SK-N-SH treated with all-trans-retinoic acid at 6 μM for 48 hours (cell line): ENCODE measurements around the gene POLR3G.

ENCODE experiments used
- ATAC-seq: fragments of 200-7000 bp; cut with Tn5 transposase; 3 replicates; pipeline ENCODE4 v1.9.1; 2020; ENCODE audit warnings: mild to moderate bottlenecking, moderate library complexity
- ARNTL ChIP-seq: fragments of 450-650 bp; formaldehyde crosslinking; IDR thresholded peaks from 2 replicates; pipeline ENCODE4 v1.5.0; 2020; ENCODE audit warnings: low read depth, mild to moderate bottlenecking, moderate library complexity, borderline replicate concordance
- BACH2 ChIP-seq: fragments of 250-450 bp; sonication (Bioruptor Pico); IDR thresholded peaks from 2 replicates; pipeline ENCODE4 v1.9.0; 2021; ENCODE audit warnings: mild to moderate bottlenecking, borderline replicate concordance
- CSDC2 ChIP-seq: fragments of 250-450 bp; sonication (Bioruptor Pico); IDR thresholded peaks from 2 replicates; pipeline ENCODE4 v1.5.0; 2020; ENCODE audit warnings: mild to moderate bottlenecking, moderate library complexity
- ESRRG ChIP-seq: fragments of 250-450 bp; sonication (Bioruptor Pico); IDR thresholded peaks from 2 replicates; pipeline ENCODE4 v1.6.1; 2021; ENCODE audit warnings: mild to moderate bottlenecking
- GLIS3 ChIP-seq: fragments of 250-450 bp; sonication (Bioruptor Pico); IDR thresholded peaks from 2 replicates; pipeline ENCODE4 v1.5.0; 2020; ENCODE audit warnings: mild to moderate bottlenecking, moderate library complexity
- ISL1 ChIP-seq: fragments of 250-450 bp; sonication (Bioruptor Pico); IDR thresholded peaks from 2 replicates; pipeline ENCODE4 v2.1.2; 2022; ENCODE audit warnings: mild to moderate bottlenecking, moderate library complexity
- OSR1 ChIP-seq: fragments of 250-450 bp; sonication (Bioruptor Pico); IDR thresholded peaks from 2 replicates; pipeline ENCODE4 v1.8.0; 2022; ENCODE audit warnings: moderate library complexity, mild to moderate bottlenecking, inconsistent platforms
- PPARA ChIP-seq: fragments of 250-450 bp; sonication (Bioruptor Pico); IDR thresholded peaks from 2 replicates; pipeline ENCODE4 v1.5.0; 2020; ENCODE audit warnings: mild to moderate bottlenecking, borderline replicate concordance
- RARB ChIP-seq: fragments of 250-450 bp; sonication (Bioruptor Pico); IDR thresholded peaks from 2 replicates; pipeline ENCODE4 v1.8.0; 2021; ENCODE audit warnings: mild to moderate bottlenecking, moderate library complexity
- SNAI2 ChIP-seq: fragments of 250-450 bp; sonication (Bioruptor Pico); IDR thresholded peaks from 2 replicates; pipeline ENCODE4 v1.5.0; 2020; ENCODE audit warnings: mild to moderate bottlenecking, moderate library complexity
- TCF4 ChIP-seq: fragments of 250-450 bp; sonication (Bioruptor Pico); IDR thresholded peaks from 2 replicates; pipeline ENCODE4 v1.8.0; 2021; ENCODE audit warnings: mild to moderate bottlenecking, moderate library complexity, borderline replicate concordance
- TOX ChIP-seq: fragments of 250-450 bp; sonication (Bioruptor Pico); IDR thresholded peaks from 2 replicates; pipeline ENCODE4 v1.8.0; 2021; ENCODE audit warnings: mild to moderate bottlenecking, moderate library complexity, borderline replicate concordance
- ZC3H10 ChIP-seq: fragments of 250-450 bp; sonication (Bioruptor Pico); IDR thresholded peaks from 2 replicates; pipeline ENCODE4 v1.5.1; 2021; ENCODE audit warnings: mild to moderate bottlenecking, moderate library complexity
- ZFP3 ChIP-seq: fragments of 250-450 bp; sonication (Bioruptor Pico); IDR thresholded peaks from 2 replicates; pipeline ENCODE4 v1.5.0; 2020; ENCODE audit warnings: mild to moderate bottlenecking, moderate library complexity
- ZFP30 ChIP-seq: fragments of 450-650 bp; formaldehyde crosslinking; IDR thresholded peaks from 2 replicates; pipeline ENCODE4 v1.5.0; 2022; ENCODE audit warnings: mild to moderate bottlenecking, moderate library complexity
- ZNF565 ChIP-seq: fragments of 450-650 bp; formaldehyde crosslinking; conservative IDR thresholded peaks from 2 replicates; pipeline ENCODE4 v1.5.0; 2020; ENCODE audit warnings: low read depth, mild to moderate bottlenecking, moderate library complexity
- ZNF70 ChIP-seq: fragments of 450-650 bp; formaldehyde crosslinking; IDR thresholded peaks from 2 replicates; pipeline ENCODE4 v1.5.0; 2020; ENCODE audit warnings: mild to moderate bottlenecking, moderate library complexity
- ZNF8 ChIP-seq: fragments of 450-650 bp; formaldehyde crosslinking; IDR thresholded peaks from 2 replicates; pipeline ENCODE4 v1.5.0; 2020; ENCODE audit warnings: mild to moderate bottlenecking, moderate library complexity
- TF ChIP-seq, protein P1 (sequence below): fragments of 250-450 bp; sonication (Bioruptor Pico); IDR thresholded peaks from 2 replicates; pipeline ENCODE4 v1.5.1; 2020; ENCODE audit warnings: low read depth, mild to moderate bottlenecking, moderate library complexity
- TF ChIP-seq, protein P2 (sequence below): fragments of 250-450 bp; sonication (Bioruptor Pico); IDR thresholded peaks from 2 replicates; pipeline ENCODE4 v1.5.1; 2021; ENCODE audit warnings: mild to moderate bottlenecking, moderate library complexity
- TF ChIP-seq, protein P3 (sequence below): fragments of 250-450 bp; sonication (Bioruptor Pico); IDR thresholded peaks from 2 replicates; pipeline ENCODE4 v1.8.0; 2021; ENCODE audit warnings: low read depth, mild to moderate bottlenecking, moderate library complexity, borderline replicate concordance

POLR3G gene

DNA sequence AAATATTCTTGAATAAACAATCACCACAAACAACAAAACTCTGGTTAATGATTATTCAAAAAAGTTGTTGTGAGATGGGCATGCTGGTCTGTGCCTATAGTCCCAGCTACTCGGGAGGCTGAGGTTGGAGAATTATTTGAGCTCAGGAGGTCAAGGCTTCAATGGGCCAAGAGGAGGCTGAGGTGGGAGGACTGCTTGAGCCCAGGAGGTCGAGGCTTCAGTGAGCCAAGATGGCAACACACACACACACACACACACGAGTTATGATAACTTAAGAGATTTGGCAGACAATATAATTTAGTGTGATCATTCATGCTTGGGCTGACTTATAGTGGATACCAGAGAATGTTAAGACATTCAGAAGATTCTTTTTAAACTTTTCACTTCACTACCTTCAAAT is 39.9 kb downstream of the POLR3G start:
- TF ChIP-seq, protein P1, sequence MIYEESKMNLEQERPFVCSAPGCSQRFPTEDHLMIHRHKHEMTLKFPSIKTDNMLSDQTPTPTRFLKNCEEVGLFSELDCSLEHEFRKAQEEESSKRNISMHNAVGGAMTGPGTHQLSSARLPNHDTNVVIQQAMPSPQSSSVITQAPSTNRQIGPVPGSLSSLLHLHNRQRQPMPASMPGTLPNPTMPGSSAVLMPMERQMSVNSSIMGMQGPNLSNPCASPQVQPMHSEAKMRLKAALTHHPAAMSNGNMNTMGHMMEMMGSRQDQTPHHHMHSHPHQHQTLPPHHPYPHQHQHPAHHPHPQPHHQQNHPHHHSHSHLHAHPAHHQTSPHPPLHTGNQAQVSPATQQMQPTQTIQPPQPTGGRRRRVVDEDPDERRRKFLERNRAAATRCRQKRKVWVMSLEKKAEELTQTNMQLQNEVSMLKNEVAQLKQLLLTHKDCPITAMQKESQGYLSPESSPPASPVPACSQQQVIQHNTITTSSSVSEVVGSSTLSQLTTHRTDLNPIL (CRISPR knock-in tag), result no peak
- TF ChIP-seq CSDC2 (no peak), SNAI2 (CRISPR knock-in tag) (no peak), GLIS3 (CRISPR knock-in tag) (no peak)
- ATAC-seq, result no peak

DNA sequence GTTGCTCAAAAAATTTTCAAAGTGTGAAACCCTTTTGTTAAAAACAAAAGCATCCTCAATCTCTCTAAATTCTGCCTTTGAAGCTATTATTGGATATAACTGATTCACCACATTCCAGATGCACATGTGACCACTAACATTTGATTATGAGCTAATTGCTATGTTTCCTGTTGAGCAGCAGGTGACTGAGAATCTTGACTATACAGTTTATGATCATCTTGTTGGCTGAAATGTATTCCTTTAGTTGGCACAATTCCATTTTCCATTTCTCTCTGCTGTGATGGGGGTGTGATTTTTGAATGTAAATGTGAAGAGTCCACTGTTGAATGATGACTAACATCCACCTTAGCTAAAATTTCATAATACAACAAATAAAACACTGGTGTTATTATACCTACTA is 44.0 kb downstream of the POLR3G start:
- TF ChIP-seq, protein P2, sequence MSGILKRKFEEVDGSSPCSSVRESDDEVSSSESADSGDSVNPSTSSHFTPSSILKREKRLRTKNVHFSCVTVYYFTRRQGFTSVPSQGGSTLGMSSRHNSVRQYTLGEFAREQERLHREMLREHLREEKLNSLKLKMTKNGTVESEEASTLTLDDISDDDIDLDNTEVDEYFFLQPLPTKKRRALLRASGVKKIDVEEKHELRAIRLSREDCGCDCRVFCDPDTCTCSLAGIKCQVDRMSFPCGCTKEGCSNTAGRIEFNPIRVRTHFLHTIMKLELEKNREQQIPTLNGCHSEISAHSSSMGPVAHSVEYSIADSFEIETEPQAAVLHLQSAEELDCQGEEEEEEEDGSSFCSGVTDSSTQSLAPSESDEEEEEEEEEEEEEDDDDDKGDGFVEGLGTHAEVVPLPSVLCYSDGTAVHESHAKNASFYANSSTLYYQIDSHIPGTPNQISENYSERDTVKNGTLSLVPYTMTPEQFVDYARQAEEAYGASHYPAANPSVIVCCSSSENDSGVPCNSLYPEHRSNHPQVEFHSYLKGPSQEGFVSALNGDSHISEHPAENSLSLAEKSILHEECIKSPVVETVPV (CRISPR knock-in tag), result no peak
- TF ChIP-seq ESRRG (CRISPR knock-in tag) (no peak), TOX (CRISPR knock-in tag) (no peak)
- ATAC-seq, result no peak; the same call in 1 of the 3 replicates

DNA sequence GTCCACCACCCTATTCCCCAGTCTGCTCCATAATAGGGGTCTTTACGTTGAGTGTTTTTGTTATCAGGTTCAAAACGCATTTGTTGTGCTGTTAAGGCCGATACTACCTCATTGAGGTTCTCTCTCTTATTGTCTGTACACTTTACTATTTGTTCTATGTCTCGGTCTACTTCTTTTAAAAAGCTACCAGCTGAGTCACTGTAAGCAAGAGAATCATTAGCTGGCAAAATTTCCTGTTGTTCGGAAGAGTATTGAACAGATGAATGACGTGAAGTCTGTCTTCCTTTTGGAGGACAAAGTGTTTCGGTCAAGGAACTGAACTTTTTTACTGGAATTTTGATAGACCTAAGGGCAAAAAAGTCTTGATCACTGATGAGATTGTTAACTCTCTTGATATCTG is 44.4 kb downstream of the POLR3G start:
- ATAC-seq, result no peak
- TF ChIP-seq ESRRG (CRISPR knock-in tag) (no peak), PPARA (CRISPR knock-in tag) (no peak), ISL1 (CRISPR knock-in tag) (no peak), ZNF565 (CRISPR knock-in tag) (no peak), ZFP3 (CRISPR knock-in tag) (no peak), ZNF8 (no peak), CSDC2 (no peak), SNAI2 (CRISPR knock-in tag) (no peak), OSR1 (no peak), ZFP30 (CRISPR knock-in tag) (no peak), ZNF70 (no peak), TCF4 (CRISPR knock-in tag) (no peak), RARB (CRISPR knock-in tag) (no peak)
- TF ChIP-seq, protein P3, sequence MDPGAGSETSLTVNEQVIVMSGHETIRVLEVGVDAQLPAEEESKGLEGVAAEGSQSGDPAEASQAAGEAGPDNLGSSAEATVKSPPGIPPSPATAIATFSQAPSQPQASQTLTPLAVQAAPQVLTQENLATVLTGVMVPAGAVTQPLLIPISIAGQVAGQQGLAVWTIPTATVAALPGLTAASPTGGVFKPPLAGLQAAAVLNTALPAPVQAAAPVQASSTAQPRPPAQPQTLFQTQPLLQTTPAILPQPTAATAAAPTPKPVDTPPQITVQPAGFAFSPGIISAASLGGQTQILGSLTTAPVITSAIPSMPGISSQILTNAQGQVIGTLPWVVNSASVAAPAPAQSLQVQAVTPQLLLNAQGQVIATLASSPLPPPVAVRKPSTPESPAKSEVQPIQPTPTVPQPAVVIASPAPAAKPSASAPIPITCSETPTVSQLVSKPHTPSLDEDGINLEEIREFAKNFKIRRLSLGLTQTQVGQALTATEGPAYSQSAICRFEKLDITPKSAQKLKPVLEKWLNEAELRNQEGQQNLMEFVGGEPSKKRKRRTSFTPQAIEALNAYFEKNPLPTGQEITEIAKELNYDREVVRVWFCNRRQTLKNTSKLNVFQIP, result no peak

DNA sequence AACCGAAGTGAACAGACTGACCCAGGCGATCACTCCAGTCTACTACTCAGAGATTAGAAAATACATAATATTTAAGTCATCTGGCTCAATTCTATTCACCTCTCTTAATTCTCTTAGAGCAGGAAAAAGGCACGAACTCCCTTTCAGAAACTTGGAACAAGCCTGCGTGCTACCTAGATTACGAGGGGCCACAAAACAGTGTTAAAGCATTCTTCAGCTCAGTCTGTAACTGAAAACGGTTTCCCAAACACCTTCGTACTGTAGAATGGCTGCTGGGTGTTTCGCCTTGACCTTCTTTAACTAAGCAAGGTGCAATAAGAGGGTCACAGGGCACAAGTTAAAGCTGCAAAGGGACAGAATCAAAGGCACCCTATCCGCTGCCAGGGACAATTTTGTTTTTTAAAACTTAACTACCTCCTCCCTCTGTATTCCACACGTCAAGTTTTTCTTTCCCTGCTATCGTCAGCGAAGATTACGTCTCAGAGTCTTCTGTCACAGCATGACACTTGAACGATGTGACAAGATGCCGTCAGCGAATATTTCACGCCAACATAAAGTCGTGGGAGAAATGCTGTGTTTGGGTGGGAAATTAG is 54.0 kb downstream of the POLR3G start:
- peak; percentile 23 for ATAC-seq
- no peak for TF ChIP-seq SNAI2 (CRISPR knock-in tag)
- TF ChIP-seq BACH2 (CRISPR knock-in tag), result no peak
- TF ChIP-seq TCF4 (CRISPR knock-in tag), result no peak
- TF ChIP-seq, protein P2 (CRISPR knock-in tag), result no peak
- no peak for TF ChIP-seq OSR1
- no peak for TF ChIP-seq ZC3H10 (CRISPR knock-in tag)
- TF ChIP-seq ZFP30 (CRISPR knock-in tag), result no peak
- no peak for TF ChIP-seq ZNF70
- no peak for TF ChIP-seq ISL1 (CRISPR knock-in tag)

DNA sequence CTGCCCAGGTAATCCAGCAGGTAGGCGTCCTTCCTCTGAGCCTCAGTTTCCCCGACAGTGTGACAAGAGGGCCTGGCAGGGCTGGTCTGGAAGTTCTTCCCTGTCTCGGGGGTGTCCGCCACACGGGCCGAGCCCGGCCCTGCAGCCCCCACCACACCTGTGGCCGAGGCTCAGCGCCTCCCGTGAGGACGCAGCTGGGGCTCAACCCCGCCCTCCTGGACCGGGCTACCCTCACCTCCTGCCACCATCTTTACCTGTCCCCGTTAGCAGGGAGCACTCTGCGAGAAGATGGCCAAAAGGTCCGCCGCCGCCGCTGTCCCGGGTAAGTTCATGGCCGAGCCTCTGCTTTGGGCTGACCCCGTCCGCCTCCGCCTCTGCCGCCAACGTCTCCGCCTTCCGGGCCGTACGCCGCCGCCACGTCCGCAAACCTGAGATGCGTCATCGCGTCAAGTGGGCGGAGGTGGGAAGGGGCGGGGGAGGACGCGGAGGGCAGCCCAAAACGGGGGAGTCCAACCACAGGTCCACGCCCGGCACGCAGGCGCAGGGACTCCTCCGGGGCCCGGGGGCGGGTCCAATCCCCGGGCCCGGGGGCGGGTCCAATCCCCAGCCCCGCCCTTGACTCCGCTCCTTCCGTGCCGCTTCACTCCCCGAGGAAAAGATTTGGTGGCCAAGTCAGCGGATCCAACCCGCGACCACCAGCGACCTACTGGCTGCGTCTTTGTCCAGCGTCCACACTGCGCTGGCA is 54.7 kb downstream of the POLR3G start, which contains the start of gene LYSMD3:
Gene LYSMD3 (minus strand): TSS at position 391 of the 745 bp plus-strand sequence. CDS start 4,295 bp downstream, outside the sequence.
- TF ChIP-seq ESRRG (CRISPR knock-in tag) (no peak), GLIS3 (CRISPR knock-in tag) (no peak), CSDC2 (0 out of 2 replicates have a peak, but pooled peaks have one; percentile 24), ARNTL (CRISPR knock-in tag) (no peak), ZNF565 (CRISPR knock-in tag) (no peak)
- ATAC-seq, result peak; percentile 96
